ENCODE data around the gene CLEC4G.

- TF ChIP-seq CTCF (optimal IDR thresholded peaks at IDR 0.05 in 1 of 3, IDR thresholded peaks at IDR 0.05 in 1 of 3, conservative IDR thresholded peaks at IDR 0.05 in 1 of 3; ENCODE audit: extremely low read depth in 1 of 3, insufficient read depth in 2 of 3, low read length in 3 of 3) (no peak), EZH2 (IDR thresholded peaks at IDR 0.05; ENCODE audit: low read length) (no peak)
Measured at GRCh38 chr19:7706188-7706954, 25.5 kb downstream of the CLEC4G start.

Measured in keratinocyte (primary cell).